HEK293T (cell line): ENCODE results near the gene PAPSS2.

ENCODE experiments used
- ARNT ChIP-seq: fragments of 450-650 bp; IDR thresholded peaks from 2 replicates; pipeline ENCODE4 v1.6.1; 2017; ENCODE audit warnings: mild to moderate bottlenecking
- NFRKB ChIP-seq: fragments of 450-650 bp; IDR thresholded peaks from 2 replicates; pipeline ENCODE4 v1.6.1; 2016; ENCODE audit warnings: mild to moderate bottlenecking, moderate library complexity

GRCh38 chr10:87674943-87675342, 15.3 kb downstream of the PAPSS2 start:
- no peak for TF ChIP-seq ARNT
- no peak for TF ChIP-seq NFRKB
